ENCODE results near the gene KRTAP10-11. TPM values are rescaled to one million over a fixed set of nuclear protein-coding genes. Genes with fewer than 3 reads are reported as not detected.

The KRTAP10-11 gene
- total RNA-seq, 1 donor from 2014 or later, result not detected

DNA sequence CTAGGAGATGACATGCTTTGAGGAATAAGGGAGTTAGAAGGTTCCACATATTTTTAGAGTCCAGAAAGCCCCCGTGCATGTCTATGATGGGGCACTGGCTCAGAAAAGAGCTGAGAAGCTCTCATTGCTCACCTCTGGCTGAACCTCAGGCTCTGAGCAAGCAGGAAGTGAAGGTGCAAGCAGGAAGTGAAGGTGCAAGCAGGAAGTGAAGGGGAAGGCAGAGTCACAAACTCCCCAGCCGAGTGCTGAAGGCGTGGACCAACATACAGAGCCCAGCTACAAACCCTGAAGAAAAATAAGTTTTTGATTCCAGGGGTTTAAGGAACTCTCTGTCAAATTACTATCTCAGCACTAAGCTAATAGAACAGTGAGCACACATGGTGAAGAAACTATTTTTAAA is 27.3 kb upstream of the KRTAP10-11 start:
- TF ChIP-seq, protein P1, sequence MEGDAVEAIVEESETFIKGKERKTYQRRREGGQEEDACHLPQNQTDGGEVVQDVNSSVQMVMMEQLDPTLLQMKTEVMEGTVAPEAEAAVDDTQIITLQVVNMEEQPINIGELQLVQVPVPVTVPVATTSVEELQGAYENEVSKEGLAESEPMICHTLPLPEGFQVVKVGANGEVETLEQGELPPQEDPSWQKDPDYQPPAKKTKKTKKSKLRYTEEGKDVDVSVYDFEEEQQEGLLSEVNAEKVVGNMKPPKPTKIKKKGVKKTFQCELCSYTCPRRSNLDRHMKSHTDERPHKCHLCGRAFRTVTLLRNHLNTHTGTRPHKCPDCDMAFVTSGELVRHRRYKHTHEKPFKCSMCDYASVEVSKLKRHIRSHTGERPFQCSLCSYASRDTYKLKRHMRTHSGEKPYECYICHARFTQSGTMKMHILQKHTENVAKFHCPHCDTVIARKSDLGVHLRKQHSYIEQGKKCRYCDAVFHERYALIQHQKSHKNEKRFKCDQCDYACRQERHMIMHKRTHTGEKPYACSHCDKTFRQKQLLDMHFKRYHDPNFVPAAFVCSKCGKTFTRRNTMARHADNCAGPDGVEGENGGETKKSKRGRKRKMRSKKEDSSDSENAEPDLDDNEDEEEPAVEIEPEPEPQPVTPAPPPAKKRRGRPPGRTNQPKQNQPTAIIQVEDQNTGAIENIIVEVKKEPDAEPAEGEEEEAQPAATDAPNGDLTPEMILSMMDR (IDR thresholded peaks at IDR 0.05; ENCODE audit: insufficient read depth, low read length, severe bottlenecking), result no peak
- DNase-seq (ENCODE audit: low read depth) (no peak), FAIRE-seq (no peak)
- H3K36me3 ChIP-seq (ENCODE audit: control insufficient read depth, insufficient read depth, low read length), result no peaks in the 10 kb centered on the region
- no peaks in the 10 kb centered on the region for H3K27me3 ChIP-seq (ENCODE audit: control insufficient read depth, insufficient read depth, low read length)
- H3K4me3 ChIP-seq (ENCODE audit: low read depth, low read length), result no peak overlapping the region

GRCh38 chr21:44619886-44620285 is 26.3 kb upstream of the KRTAP10-11 start:
- FAIRE-seq, result no peak

DNA sequence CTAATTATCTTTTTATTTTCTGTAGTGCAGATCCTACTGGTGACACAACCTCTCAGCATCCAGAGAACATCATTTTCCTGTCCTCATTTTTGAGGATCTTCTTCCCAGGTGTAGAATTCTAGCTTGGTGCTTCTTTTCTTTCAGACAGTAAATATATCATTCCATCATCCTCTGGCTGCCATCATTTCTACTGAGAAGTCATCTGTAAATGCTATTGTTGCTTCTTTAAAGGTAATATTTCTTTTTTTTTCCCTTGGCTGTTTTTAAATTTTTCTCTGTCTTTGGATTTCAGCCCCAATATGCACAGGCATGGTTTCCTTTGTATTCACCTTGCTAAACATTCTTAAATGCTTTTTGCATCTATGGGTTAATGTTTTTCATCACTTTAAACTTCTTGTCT is 22.6 kb upstream of the KRTAP10-11 start:
- no peaks in the 10 kb centered on the region for H3K36me3 ChIP-seq (ENCODE audit: control insufficient read depth, insufficient read depth, low read length)
- TF ChIP-seq, protein P1 (IDR thresholded peaks at IDR 0.05; ENCODE audit: insufficient read depth, low read length, severe bottlenecking), result no peak
- FAIRE-seq (no peak), DNase-seq (ENCODE audit: low read depth) (no peak)
- H3K4me3 ChIP-seq (ENCODE audit: low read depth, low read length), result no peak overlapping the region
- no peaks in the 10 kb centered on the region for H3K27me3 ChIP-seq (ENCODE audit: control insufficient read depth, insufficient read depth, low read length)

More at GRCh38 chr21:44619886-44620285, 26.3 kb upstream of the KRTAP10-11 start:
- H3K4me3 ChIP-seq (ENCODE audit: low read depth, low read length), result no peak overlapping the region
- no peaks in the 10 kb centered on the region for H3K27me3 ChIP-seq (ENCODE audit: control insufficient read depth, insufficient read depth, low read length)
- H3K36me3 ChIP-seq (ENCODE audit: control insufficient read depth, insufficient read depth, low read length), result no peaks in the 10 kb centered on the region
- no peak for DNase-seq (ENCODE audit: low read depth)
- TF ChIP-seq, protein P1 (IDR thresholded peaks at IDR 0.05; ENCODE audit: insufficient read depth, low read length, severe bottlenecking), result no peak

- Histone ChIP-seq H3K4me3 (ENCODE audit: low read depth, low read length) (no peak overlapping the region), H3K27me3 (ENCODE audit: control insufficient read depth, insufficient read depth, low read length) (no peaks in the 10 kb centered on the region), H3K36me3 (ENCODE audit: control insufficient read depth, insufficient read depth, low read length) (no peaks in the 10 kb centered on the region)
- no peak for FAIRE-seq
- TF ChIP-seq, protein P1 (IDR thresholded peaks at IDR 0.05; ENCODE audit: insufficient read depth, low read length, severe bottlenecking), result no peak
- no peak for DNase-seq (ENCODE audit: low read depth)
Observed at GRCh38 chr21:44625756-44626155, 20.5 kb upstream of the KRTAP10-11 start.

DNA sequence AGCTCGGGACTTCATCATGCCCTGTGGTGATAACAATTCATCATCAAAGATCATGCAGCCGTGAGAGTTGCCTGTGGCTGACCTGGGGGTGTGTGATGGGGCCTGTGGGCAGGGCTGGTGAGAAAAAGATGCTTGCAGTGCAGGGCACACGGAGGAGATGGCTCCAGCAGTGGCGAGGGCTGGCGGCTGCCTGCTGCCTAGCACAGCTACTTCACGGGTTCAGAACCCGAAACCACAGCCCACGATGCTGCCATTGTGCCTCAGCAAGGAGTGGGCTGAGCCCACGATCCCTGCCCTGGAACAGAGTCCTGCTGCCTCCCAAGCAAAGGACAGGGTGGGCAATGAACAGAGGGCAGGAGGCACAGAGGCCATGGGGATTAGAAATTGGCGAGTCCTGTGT is 20.0 kb upstream of the KRTAP10-11 start:
- FAIRE-seq, result no peak
- no peak for DNase-seq (ENCODE audit: low read depth)

More for the DNA sequence above, 20.0 kb upstream of the KRTAP10-11 start:
- no peak overlapping the region for H3K4me3 ChIP-seq (ENCODE audit: low read depth, low read length)
- TF ChIP-seq, protein P1 (IDR thresholded peaks at IDR 0.05; ENCODE audit: insufficient read depth, low read length, severe bottlenecking), result no peak
- no peaks in the 10 kb centered on the region for H3K36me3 ChIP-seq (ENCODE audit: control insufficient read depth, insufficient read depth, low read length)
- H3K27me3 ChIP-seq (ENCODE audit: control insufficient read depth, insufficient read depth, low read length), result no peaks in the 10 kb centered on the region
